ENCODE results near the gene PARD3.

DNA sequence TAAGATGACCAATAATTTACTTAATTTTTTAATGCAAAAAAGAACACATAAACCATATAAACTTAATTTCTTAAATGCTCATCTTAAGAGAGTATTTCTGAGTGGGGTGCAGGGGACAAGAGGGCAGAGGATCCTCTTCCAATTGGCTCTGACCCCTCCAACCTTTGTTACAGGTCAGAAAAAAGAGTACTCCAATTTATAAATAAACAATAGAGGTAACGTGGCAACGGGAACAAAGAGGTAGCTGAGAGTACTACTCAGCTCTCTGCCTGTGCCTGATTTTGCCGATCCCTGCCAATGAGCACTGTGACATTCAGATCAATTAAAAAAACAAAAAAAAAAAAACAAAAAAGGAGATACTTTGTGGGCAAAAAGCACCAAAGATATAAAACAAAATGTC is 307.9 kb downstream of the PARD3 start:
- TF ChIP-seq, protein P1, sequence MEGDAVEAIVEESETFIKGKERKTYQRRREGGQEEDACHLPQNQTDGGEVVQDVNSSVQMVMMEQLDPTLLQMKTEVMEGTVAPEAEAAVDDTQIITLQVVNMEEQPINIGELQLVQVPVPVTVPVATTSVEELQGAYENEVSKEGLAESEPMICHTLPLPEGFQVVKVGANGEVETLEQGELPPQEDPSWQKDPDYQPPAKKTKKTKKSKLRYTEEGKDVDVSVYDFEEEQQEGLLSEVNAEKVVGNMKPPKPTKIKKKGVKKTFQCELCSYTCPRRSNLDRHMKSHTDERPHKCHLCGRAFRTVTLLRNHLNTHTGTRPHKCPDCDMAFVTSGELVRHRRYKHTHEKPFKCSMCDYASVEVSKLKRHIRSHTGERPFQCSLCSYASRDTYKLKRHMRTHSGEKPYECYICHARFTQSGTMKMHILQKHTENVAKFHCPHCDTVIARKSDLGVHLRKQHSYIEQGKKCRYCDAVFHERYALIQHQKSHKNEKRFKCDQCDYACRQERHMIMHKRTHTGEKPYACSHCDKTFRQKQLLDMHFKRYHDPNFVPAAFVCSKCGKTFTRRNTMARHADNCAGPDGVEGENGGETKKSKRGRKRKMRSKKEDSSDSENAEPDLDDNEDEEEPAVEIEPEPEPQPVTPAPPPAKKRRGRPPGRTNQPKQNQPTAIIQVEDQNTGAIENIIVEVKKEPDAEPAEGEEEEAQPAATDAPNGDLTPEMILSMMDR (IDR thresholded peaks at IDR 0.05; ENCODE audit: insufficient read depth, low read depth, low read length): no peak
- no peak for TF ChIP-seq EZH2 (IDR thresholded peaks at IDR 0.05; ENCODE audit: insufficient read depth, low read length)

Data from astrocyte (in vitro differentiated cells and primary cell).